Stimulated activated CD4-positive, alpha-beta T cell treated with anti-CD3 and anti-CD28 coated beads, Interleukin-2, amount 100 ng/mL, for 48 hours (primary cell): Measurements from ENCODE around the gene PHF3.

Source experiments
- DNase-seq, 2 donors: peaks; one replicate each; pipeline ENCODE4 v3.0.0-alpha.2; 2020

Gene PHF3

GRCh38 chr6:63649847-63650265 is 14.3 kb downstream of the PHF3 start:
- DNase-seq, result no peak

GRCh38 chr6:63652980-63653379 is 17.4 kb downstream of the PHF3 start:
- no peak for DNase-seq

GRCh38 chr6:63660757-63661156 is 25.2 kb downstream of the PHF3 start:
- no peak for DNase-seq

GRCh38 chr6:63661769-63662168 is 26.2 kb downstream of the PHF3 start:
- no peak for DNase-seq

GRCh38 chr6:63663147-63663955 is 27.7 kb downstream of the PHF3 start:
- DNase-seq, result no peak

GRCh38 chr6:63663956-63664281 is 28.3 kb downstream of the PHF3 start:
- DNase-seq, result no peak

GRCh38 chr6:63671098-63671754 is 35.6 kb downstream of the PHF3 start:
- DNase-seq, result no peak

- DNase-seq, result no peak
These were observed 37.1 kb downstream of the PHF3 start for GRCh38 chr6:63672582-63673129.

- DNase-seq, result no peak
These were observed 38.1 kb downstream of the PHF3 start for GRCh38 chr6:63673692-63674091.

- no peak for DNase-seq
These were observed 39.0 kb downstream of the PHF3 start for GRCh38 chr6:63674635-63675034.

- DNase-seq, result no peak
These were observed 39.5 kb downstream of the PHF3 start for GRCh38 chr6:63675138-63675537.

GRCh38 chr6:63676412-63677114 is 41.0 kb downstream of the PHF3 start:
- no peak for DNase-seq

GRCh38 chr6:63677282-63677681 is 41.7 kb downstream of the PHF3 start:
- no peak for DNase-seq

GRCh38 chr6:63683071-63683603 is 47.5 kb downstream of the PHF3 start:
- no peak for DNase-seq

- no peak for DNase-seq
These were observed 50.1 kb downstream of the PHF3 start for GRCh38 chr6:63685446-63686379.

- no peak for DNase-seq
These were observed 53.8 kb downstream of the PHF3 start for GRCh38 chr6:63689421-63689820.

- no peak for DNase-seq
These were observed 54.6 kb downstream of the PHF3 start for GRCh38 chr6:63690221-63690620.

GRCh38 chr6:63705707-63706106 is 70.1 kb downstream of the PHF3 start:
- no peak for DNase-seq

- DNase-seq, result no peak
These were observed 71.0 kb downstream of the PHF3 start for GRCh38 chr6:63706630-63707029.

GRCh38 chr6:63708631-63709030 is 73.0 kb downstream of the PHF3 start:
- no peak for DNase-seq

- DNase-seq, result no peak
These were observed 73.5 kb downstream of the PHF3 start for GRCh38 chr6:63709148-63709547.

GRCh38 chr6:63713332-63713731 is 77.7 kb downstream of the PHF3 start:
- DNase-seq, result no peak
